CD4-positive, alpha-beta T cell treated with Interleukin-6 at 100 ng/mL for 8 hours (primary cell): ENCODE data around the gene BCL11A.

Experiments
- DNase-seq: peaks from one replicate; pipeline ENCODE4 v3.0.0-alpha.2; 2020; ENCODE audit warnings: mixed read lengths, low spot score

The BCL11A gene

DNA sequence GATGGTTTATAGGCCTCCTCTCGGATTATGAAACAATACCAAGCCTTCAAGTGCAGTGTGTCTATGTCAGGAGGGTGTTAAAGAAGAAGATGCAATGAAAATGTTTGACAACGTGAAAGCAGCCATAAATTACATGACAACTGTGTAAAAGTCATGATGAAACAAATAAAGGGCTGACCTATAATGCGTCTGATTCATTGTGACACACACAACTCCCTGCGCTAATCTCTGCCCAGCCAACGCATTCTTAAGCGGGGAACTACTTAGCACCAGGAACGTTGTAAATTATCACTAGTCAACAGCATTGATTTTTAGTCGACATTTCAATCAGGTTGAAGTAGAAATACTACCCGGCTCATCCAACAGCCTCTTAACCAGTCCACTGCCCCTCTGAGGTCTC lies 26.8 kb downstream of the BCL11A start:
- no peak for DNase-seq

GRCh38 chr2:60525899-60526298 lies 27.6 kb downstream of the BCL11A start:
- DNase-seq, result no peak

GRCh38 chr2:60524874-60525273 lies 28.6 kb downstream of the BCL11A start:
- DNase-seq, result no peak

DNA sequence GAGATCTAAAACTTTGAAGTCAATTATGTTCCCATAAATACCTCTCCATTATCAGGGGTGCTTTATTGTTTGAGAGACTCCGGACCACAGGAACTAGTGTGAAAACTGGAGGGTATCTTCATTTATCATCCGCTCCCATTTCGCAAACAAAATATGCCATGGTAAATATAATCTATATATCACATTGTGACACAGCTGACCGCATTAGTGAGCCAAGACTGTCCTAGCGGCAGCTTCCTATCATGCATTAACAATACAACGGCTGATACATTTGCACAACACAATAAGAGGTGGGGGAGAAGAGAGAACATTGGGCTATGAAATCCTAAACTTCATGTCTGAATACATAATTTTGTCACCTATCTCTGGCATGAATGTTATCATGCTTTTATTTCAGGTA lies 29.5 kb downstream of the BCL11A start:
- DNase-seq, result no peak

- DNase-seq, result no peak
These were observed 31.0 kb downstream of the BCL11A start for GRCh38 chr2:60522462-60522861.

- no peak for DNase-seq
These were observed 31.8 kb downstream of the BCL11A start for GRCh38 chr2:60521626-60522025.

DNA sequence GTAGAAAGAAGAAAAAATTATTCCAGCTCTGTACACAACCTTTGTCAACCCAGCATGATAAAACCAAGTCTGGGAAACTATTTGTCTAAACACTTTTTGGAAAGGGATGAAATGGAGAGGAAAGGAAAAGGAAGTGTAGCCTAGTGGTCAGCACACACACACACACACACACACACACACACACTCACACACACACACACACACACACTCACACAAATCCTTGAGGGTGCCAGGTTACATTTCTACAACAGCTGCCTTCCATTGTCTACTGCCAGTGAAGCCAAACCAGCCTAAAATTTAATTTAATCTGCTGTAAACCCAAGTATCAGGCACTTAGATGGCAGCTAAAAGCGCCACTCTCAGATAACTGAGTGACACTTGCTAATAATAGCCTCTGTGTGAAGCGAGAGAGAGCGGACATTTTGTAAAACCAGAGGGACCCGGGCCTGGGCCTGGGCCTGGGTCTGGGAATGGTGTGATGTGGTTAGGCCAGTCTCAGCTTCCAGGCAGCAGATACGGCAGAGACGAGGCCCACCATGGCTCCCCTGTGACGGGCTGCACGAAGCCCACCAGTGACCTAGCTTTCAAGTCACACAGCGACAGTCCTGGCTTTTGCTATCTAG lies 32.4 kb downstream of the BCL11A start:
- DNase-seq, result no peak

DNA sequence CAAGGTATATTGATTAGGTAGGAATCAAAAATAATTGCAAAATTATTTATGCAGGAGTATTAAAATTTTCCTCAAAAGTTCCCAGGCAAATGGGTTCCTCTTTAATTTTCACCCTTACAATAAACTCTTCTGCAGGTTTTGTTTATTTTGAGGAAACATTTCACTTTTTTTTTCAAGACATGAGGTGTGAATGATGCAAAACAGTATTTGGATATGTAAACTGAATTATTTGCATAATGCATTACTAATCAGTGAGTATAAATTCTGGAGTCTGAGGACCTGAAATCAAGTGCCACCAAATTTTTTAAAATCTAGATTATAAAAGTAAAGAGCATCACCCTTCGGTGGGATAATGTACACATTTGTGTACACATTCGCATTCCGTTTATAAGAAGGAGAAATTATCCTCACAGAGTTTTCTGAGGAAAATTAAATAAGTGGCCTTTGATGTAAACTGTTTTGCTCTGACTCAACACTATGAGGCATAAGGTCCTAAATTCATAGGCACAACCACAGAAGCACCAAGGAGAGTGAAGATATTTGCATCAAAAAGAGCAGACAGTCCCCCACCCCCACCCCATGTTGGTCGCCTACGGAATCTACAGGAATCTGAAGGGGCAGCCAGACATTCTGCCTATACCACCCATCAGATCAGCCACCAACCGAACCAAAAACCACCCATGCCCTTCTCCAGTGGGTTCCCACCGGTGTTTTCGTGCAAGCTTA lies 33.1 kb downstream of the BCL11A start:
- DNase-seq, result no peak

DNA sequence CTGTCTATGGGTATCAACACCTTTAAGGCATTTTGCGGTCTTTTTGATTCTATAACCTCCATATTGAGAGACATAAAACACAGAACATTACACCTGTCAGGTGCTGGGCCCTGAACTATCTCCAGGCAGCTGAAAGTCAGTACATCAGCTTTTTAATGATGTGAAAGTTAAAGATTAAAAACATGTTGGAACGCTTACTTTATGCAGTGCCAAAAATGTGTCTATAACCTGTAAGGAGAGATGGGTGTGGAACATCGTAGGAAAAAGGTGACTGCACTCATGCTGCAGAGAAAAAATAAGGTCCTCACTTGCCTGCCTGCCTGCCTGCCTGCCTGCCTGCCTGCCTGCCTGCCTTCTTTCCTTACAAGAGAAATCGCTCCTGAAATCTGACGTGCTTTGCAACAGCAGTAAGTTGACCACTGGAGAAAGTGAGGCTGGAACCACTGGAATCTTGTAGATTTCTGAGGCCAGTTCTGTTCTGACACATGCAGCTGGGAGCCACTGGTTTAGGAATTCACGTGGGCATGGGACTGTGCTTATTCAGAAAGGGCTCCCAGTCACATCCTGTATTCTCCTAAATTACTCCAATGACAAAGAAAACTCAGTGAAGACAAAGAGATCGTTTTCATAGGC lies 34.1 kb downstream of the BCL11A start:
- DNase-seq, result no peak

- DNase-seq, result no peak
These were observed 34.9 kb downstream of the BCL11A start for GRCh38 chr2:60518567-60518966.

GRCh38 chr2:60517446-60517845 lies 36.0 kb downstream of the BCL11A start:
- DNase-seq, result no peak

GRCh38 chr2:60516826-60517225 lies 36.6 kb downstream of the BCL11A start:
- no peak for DNase-seq

GRCh38 chr2:60516383-60516811 lies 37.1 kb downstream of the BCL11A start:
- no peak for DNase-seq

DNA sequence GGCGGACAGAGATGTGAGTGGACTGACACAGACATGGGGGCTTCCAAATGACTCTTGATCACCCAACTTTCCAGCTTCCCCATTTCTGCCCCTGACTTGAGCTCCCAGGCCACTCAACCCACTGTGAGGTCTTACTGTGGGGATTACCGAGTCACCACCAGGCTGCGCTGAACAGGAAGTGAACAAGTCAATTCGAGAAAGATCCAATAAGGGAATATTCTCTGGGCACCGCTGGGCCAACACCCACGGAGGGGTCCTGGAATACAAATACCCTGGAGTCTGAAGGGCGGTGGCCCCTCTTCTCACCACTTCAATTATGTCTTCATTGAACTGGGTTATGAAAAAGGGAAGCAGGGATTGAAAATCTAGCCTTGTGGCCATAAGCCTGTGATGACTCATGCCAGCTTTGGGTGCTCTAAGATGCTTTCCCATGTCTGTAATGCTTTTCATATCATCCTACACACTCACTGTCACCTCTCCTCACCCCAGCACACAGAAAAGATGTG lies 37.7 kb downstream of the BCL11A start:
- DNase-seq, result no peak

GRCh38 chr2:60513996-60514395 lies 39.5 kb downstream of the BCL11A start:
- no peak for DNase-seq

GRCh38 chr2:60513191-60513590 lies 40.3 kb downstream of the BCL11A start:
- DNase-seq, result no peak

GRCh38 chr2:60512641-60513040 lies 40.8 kb downstream of the BCL11A start:
- DNase-seq, result no peak

DNA sequence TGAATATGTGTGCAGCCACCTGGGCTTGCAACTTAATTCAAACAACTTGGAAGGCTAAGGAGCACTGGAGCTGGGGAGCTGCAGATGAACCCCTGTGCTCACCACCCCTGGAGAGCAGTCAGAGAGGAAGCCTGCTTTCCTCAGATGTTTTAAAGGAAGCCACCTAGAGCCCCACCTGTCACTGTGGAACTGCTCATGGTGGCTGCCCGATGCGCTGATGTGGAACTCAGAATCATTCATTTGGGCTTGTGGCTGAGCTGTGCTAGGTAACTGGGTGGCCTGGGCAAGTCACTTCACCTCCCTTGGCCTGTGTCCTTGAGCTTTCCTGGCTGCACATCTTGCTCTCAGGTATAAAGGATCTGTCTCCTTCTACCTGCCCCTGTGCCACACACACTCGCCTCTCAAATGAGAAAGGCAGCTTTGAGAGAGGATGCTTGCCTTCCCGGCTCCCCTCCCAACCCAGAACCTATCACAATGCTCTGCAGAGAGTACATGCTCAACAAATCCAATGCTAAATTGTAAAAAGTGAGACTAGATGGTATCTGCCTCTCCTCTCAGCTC lies 41.3 kb downstream of the BCL11A start:
- no peak for DNase-seq

DNA sequence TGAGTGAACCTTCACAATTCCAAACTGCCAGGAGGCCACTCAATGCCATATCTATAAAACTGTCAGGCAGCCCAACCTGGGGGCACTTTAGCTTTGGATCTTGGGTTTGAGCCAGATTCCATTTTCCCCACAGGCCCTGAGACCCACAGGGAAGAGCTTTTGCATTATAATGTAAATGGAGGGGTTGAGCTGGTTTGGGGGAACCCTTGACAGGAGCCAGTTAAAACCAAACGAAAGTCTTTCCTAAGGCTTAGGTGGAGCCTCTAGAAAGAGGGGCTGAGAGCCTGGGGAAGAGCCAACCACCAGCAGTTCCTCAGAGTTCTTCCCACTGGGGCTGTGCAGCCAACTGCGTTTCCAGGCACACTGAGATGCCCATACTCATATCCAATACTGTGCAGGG lies 42.7 kb downstream of the BCL11A start:
- DNase-seq, result no peak

GRCh38 chr2:60509066-60509465 lies 44.4 kb downstream of the BCL11A start:
- DNase-seq, result no peak

GRCh38 chr2:60508339-60508917 lies 45.0 kb downstream of the BCL11A start:
- no peak for DNase-seq

DNA sequence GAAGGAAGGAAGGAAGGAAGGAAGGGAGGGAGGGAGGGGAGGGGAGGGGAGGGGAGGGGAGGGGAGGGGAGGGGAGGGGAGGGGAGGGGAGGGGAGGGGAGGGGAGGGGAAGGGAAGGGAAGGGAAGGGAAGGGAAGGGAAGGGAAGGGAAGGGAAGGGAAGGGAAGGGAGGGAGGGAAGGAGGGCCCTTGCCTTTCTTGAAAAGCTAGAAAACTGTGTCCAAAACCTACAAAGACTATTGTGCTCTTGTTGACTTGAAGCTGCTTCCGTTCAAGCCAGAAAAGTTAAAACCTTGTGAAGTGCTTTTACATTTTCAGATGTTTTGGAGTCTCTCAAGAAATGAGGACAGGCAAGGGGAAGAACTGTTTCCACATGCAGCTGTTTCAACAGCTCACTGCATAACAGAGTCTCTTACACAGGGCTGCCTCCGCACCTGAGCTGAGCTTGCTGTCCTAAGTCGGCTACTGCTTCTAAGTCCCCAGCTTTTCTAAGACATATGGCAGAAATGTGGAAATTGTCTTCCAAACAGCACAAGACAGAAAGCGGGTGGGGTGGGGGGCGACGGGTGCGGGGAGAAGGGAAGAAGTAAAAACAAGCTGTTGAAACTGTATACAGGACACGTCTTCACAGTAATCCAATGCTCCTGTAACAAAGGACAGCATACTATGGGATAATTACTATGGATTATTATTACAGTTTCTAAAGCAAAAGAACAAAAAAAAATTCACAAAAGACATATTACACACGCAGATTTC lies 46.1 kb downstream of the BCL11A start:
- DNase-seq, result no peak
